CD4-positive, alpha-beta T cell treated with Interleukin-4 for 4 hours (primary cell): ENCODE measurements around the gene ZNF653.
"Not testable (repeated sequence)": the region's sequence is repeated elsewhere in the genome, so short reads cannot be mapped to it uniquely, and the experiment has no call there.

Experiments
- DNase-seq: peaks from one replicate; pipeline ENCODE4 v3.0.0-alpha.2; 2020

The ZNF653 gene

GRCh38 chr19:11453468-11454341 is 51.9 kb downstream of the ZNF653 start:
- DNase-seq: no peak

GRCh38 chr19:11452620-11453310 is 52.9 kb downstream of the ZNF653 start:
- DNase-seq: no peak

GRCh38 chr19:11451871-11452619 is 53.6 kb downstream of the ZNF653 start:
- DNase-seq: no peak

GRCh38 chr19:11451327-11451870 is 54.2 kb downstream of the ZNF653 start:
- DNase-seq: no peak

- no peak for DNase-seq
These were observed 54.9 kb downstream of the ZNF653 start for GRCh38 chr19:11450570-11451326.

- no peak for DNase-seq
These were observed 56.6 kb downstream of the ZNF653 start for GRCh38 chr19:11448923-11449554.

GRCh38 chr19:11448410-11448809 is 57.2 kb downstream of the ZNF653 start:
- DNase-seq: no peak

GRCh38 chr19:11447347-11448262 is 58.0 kb downstream of the ZNF653 start:
- DNase-seq: no peak

GRCh38 chr19:11446652-11447301 is 58.9 kb downstream of the ZNF653 start:
- DNase-seq: no peak

- DNase-seq: no peak
These were observed 59.4 kb downstream of the ZNF653 start for GRCh38 chr19:11446271-11446651.

GRCh38 chr19:11445141-11445540 is 60.5 kb downstream of the ZNF653 start:
- no peak for DNase-seq

- DNase-seq: no peak
These were observed 61.6 kb downstream of the ZNF653 start for GRCh38 chr19:11444059-11444458.

- no peak for DNase-seq
These were observed 67.7 kb downstream of the ZNF653 start for GRCh38 chr19:11437955-11438354.

GRCh38 chr19:11435833-11436313 is 69.8 kb downstream of the ZNF653 start:
- DNase-seq: no peak

GRCh38 chr19:11435057-11435832 is 70.4 kb downstream of the ZNF653 start, which contains the start of the genes ODAD3 and PRKCSH:
Gene ODAD3 (minus strand): TSS chr19:11435121. CDS start chr19:11435016, 105 bp downstream.
Gene PRKCSH (plus strand): TSS chr19:11435635. CDS start chr19:11436118, 483 bp downstream.
- peak; percentile 100 for DNase-seq

- DNase-seq: no peak
These were observed 71.0 kb downstream of the ZNF653 start for GRCh38 chr19:11434703-11435056.

GRCh38 chr19:11433526-11433925 is 72.1 kb downstream of the ZNF653 start:
- DNase-seq: not testable (repeated sequence)
